ENCODE measurements around the gene UBE3C.

Gene UBE3C

DNA sequence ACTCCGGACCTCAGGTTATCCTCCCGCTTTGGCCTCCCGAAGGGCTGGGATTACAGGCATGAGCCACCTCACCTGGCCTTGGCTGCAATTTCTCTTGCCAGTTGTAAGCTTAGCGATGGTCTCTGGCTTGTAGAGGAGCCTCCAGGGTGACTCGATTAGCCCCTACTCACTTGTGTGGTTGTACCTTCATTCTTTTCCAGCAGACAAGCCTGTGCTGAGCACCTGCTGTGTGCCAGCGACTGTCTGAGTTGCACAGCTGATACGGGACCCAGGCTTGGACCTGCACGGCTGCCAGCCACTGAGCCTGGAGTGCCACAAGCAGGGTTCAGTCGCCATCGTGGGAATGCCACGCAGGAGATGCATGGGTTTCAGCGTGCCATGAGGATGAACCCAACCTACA lies 156.0 kb downstream of the UBE3C start:
- H2AK5ac ChIP-seq (ENCODE audit: low read length, severe bottlenecking) = no peak overlapping the region

DNA sequence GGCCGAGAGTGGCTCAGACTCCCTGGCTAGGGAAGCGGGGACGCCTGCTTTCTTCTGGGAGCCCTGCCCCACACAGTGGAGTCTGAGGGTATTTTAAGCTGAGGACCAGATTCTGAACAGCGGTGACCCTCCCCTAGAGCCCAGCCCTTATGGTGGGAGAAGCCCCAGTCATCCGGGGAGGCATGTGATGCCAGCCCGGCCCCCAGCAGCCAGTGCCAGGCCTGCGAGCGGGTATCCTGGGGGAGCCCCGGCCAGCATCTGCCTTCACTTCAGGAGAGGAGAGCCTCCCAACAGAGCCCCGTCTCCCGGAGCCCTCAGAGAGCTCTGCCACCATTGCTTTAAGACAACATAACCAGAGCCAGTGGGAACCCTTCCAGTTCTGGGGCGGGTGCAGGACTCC lies 156.6 kb downstream of the UBE3C start:
- Histone ChIP-seq H2BK120ac (ENCODE audit: low read depth, low read length) (no peak overlapping the region), H4K8ac (ENCODE audit: low read length) (no peak overlapping the region), H3K18ac (ENCODE audit: low read depth in 1 of 2, low read length in 2 of 2) (no peak overlapping the region), H2BK12ac (ENCODE audit: low read length in 2 of 2) (no peak overlapping the region), H3K4me2 (ENCODE audit: low read length, poor library complexity, severe bottlenecking) (no peak overlapping the region), H3K4me3 (ENCODE audit: insufficient read depth in 1 of 2, low read depth in 1 of 2, low read length in 2 of 2) (no peak overlapping the region), H2AK5ac (ENCODE audit: low read length, severe bottlenecking) (no peak overlapping the region), H3K36me3 (ENCODE audit: control insufficient read depth in 1 of 2, insufficient read depth in 2 of 2, low read depth in 1 of 2, low read length in 2 of 2) (peaks cover 0 to 8% of the 10 kb centered on the region in 2 experiments), H3K27me3 (ENCODE audit: control insufficient read depth in 1 of 2, insufficient read depth in 1 of 2, low read length in 2 of 2) (peaks cover 0 to 10% of the 10 kb centered on the region in 2 experiments), H3K4me1 (ENCODE audit: control insufficient read depth, insufficient read depth, low read depth, low read length) (peaks cover 18% of the 10 kb centered on the region), H3K4ac (ENCODE audit: low read depth in 1 of 2, low read length in 2 of 2) (no peak overlapping the region), H2BK15ac (ENCODE audit: low read depth, poor library complexity, severe bottlenecking) (no peak overlapping the region), H4K91ac (ENCODE audit: low read length) (no peak overlapping the region), H3K9ac (ENCODE audit: low read length) (no peak overlapping the region), H3K27ac (ENCODE audit: low read length, poor library complexity, severe bottlenecking) (no peak overlapping the region), H3K14ac (ENCODE audit: low read length in 2 of 2) (no peak overlapping the region), H3K79me1 (replicated peaks; ENCODE audit: low read length, poor library complexity, severe bottlenecking) (no peaks in the 10 kb centered on the region), H2AFZ (ENCODE audit: low read depth, low read length) (no peak overlapping the region), H2BK5ac (ENCODE audit: low read depth, low read length, poor library complexity, severe bottlenecking) (no peak overlapping the region), H3K23ac (ENCODE audit: low read length in 2 of 2) (no peak overlapping the region), H3K9me3 (ENCODE audit: control insufficient read depth, low read length) (no peaks in the 10 kb centered on the region)
- no peak for DNase-seq
- 95% methylated on average over 11 of the region's 12 CpGs for WGBS

More for the DNA sequence above, 156.0 kb downstream of the UBE3C start:
- Histone ChIP-seq H3K14ac (ENCODE audit: low read length in 2 of 2) (no peak overlapping the region), H3K9me3 (ENCODE audit: control insufficient read depth, low read length) (no peaks in the 10 kb centered on the region), H3K4me1 (ENCODE audit: control insufficient read depth, insufficient read depth, low read depth, low read length) (peaks cover 17% of the 10 kb centered on the region), H3K27me3 (ENCODE audit: control insufficient read depth in 1 of 2, insufficient read depth in 1 of 2, low read length in 2 of 2) (peaks cover 0 to 10% of the 10 kb centered on the region in 2 experiments), H2AFZ (ENCODE audit: low read depth, low read length) (no peak overlapping the region), H3K4ac (ENCODE audit: low read depth in 1 of 2, low read length in 2 of 2) (no peak overlapping the region), H3K4me2 (ENCODE audit: low read length, poor library complexity, severe bottlenecking) (no peak overlapping the region), H2BK12ac (ENCODE audit: low read length in 2 of 2) (no peak overlapping the region), H2BK120ac (ENCODE audit: low read depth, low read length) (no peak overlapping the region), H3K27ac (ENCODE audit: low read length, poor library complexity, severe bottlenecking) (no peak overlapping the region), H4K91ac (ENCODE audit: low read length) (no peak overlapping the region), H3K18ac (ENCODE audit: low read depth in 1 of 2, low read length in 2 of 2) (no peak overlapping the region), H3K4me3 (ENCODE audit: insufficient read depth in 1 of 2, low read depth in 1 of 2, low read length in 2 of 2) (peak overlapping the region in 1 of 2 experiments; percentile 26), H2BK15ac (ENCODE audit: low read depth, poor library complexity, severe bottlenecking) (no peak overlapping the region), H4K8ac (ENCODE audit: low read length) (no peak overlapping the region), H3K79me1 (replicated peaks; ENCODE audit: low read length, poor library complexity, severe bottlenecking) (no peaks in the 10 kb centered on the region), H3K23ac (ENCODE audit: low read length in 2 of 2) (no peak overlapping the region), H3K9ac (ENCODE audit: low read length) (no peak overlapping the region), H3K36me3 (ENCODE audit: control insufficient read depth in 1 of 2, insufficient read depth in 2 of 2, low read depth in 1 of 2, low read length in 2 of 2) (peaks cover 0 to 6% of the 10 kb centered on the region in 2 experiments), H2BK5ac (ENCODE audit: low read depth, low read length, poor library complexity, severe bottlenecking) (no peak overlapping the region)
- WGBS = 95% methylated on average over 12 of the region's 12 CpGs
- no peak for DNase-seq

DNA sequence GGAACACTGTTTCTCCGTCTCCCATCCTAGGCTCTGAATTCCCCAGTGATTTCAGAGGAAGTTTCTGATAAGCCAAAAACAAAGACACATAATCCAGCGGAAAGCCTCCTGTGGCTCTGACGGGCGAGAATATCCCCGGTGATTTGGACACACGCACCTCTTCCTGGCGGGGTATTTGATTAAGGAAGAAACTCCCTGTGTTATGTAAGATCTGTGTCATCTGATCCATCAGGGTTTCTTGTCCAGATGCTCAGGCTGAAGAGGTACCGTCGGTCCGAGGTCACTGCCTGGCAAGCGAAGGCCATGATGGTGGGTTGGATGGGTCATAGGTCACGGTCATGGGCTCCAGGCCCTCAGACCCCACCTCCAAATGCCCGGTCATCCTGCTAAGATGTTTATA lies 158.5 kb downstream of the UBE3C start:
- Histone ChIP-seq H3K27ac (ENCODE audit: low read length, poor library complexity, severe bottlenecking) (no peak overlapping the region), H4K8ac (ENCODE audit: low read length) (no peak overlapping the region), H4K91ac (ENCODE audit: low read length) (no peak overlapping the region), H3K4me2 (ENCODE audit: low read length, poor library complexity, severe bottlenecking) (no peak overlapping the region), H3K18ac (ENCODE audit: low read depth in 1 of 2, low read length in 2 of 2) (no peak overlapping the region), H3K27me3 (ENCODE audit: control insufficient read depth in 1 of 2, insufficient read depth in 1 of 2, low read length in 2 of 2) (peaks cover 0 to 10% of the 10 kb centered on the region in 2 experiments), H3K14ac (ENCODE audit: low read length in 2 of 2) (no peak overlapping the region), H3K4me3 (ENCODE audit: insufficient read depth in 1 of 2, low read depth in 1 of 2, low read length in 2 of 2) (no peak overlapping the region), H2BK5ac (ENCODE audit: low read depth, low read length, poor library complexity, severe bottlenecking) (no peak overlapping the region), H3K4ac (ENCODE audit: low read depth in 1 of 2, low read length in 2 of 2) (no peak overlapping the region), H3K4me1 (ENCODE audit: control insufficient read depth, insufficient read depth, low read depth, low read length) (peaks cover 20% of the 10 kb centered on the region), H3K36me3 (ENCODE audit: control insufficient read depth in 1 of 2, insufficient read depth in 2 of 2, low read depth in 1 of 2, low read length in 2 of 2) (peaks cover 0 to 8% of the 10 kb centered on the region in 2 experiments), H2BK120ac (ENCODE audit: low read depth, low read length) (no peak overlapping the region), H2BK12ac (ENCODE audit: low read length in 2 of 2) (no peak overlapping the region), H3K9me3 (ENCODE audit: control insufficient read depth, low read length) (no peaks in the 10 kb centered on the region), H3K23ac (ENCODE audit: low read length in 2 of 2) (no peak overlapping the region), H3K79me1 (replicated peaks; ENCODE audit: low read length, poor library complexity, severe bottlenecking) (no peaks in the 10 kb centered on the region), H2BK15ac (ENCODE audit: low read depth, poor library complexity, severe bottlenecking) (no peak overlapping the region), H3K9ac (ENCODE audit: low read length) (no peak overlapping the region), H2AK5ac (ENCODE audit: low read length, severe bottlenecking) (no peak overlapping the region), H2AFZ (ENCODE audit: low read depth, low read length) (no peak overlapping the region)
- 92% methylated on average over 11 of the region's 13 CpGs for WGBS
- no peak for DNase-seq

DNA sequence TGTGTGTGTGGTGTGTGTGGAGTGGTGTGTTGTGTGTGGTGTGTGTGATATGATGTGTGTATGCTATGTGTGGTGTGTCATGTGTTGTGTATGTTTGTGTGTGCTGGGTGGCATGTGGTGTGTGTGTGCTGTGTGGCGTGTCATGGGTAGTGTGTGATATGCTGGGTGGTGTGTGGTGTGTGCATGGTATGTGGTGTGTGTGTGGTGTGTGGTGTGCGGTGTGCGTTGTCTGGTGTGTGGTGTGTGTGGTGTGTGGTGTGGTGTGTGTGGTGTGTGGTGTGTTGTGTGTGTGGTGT lies 160.5 kb downstream of the UBE3C start:
- Histone ChIP-seq H4K8ac (ENCODE audit: low read length) (peak overlapping the region; percentile 2), H3K36me3 (ENCODE audit: control insufficient read depth in 1 of 2, insufficient read depth in 2 of 2, low read depth in 1 of 2, low read length in 2 of 2) (peaks cover 0 to 8% of the 10 kb centered on the region in 2 experiments), H4K91ac (ENCODE audit: low read length) (peak overlapping the region; percentile 89), H3K4ac (ENCODE audit: low read depth in 1 of 2, low read length in 2 of 2) (no peak overlapping the region), H3K18ac (ENCODE audit: low read depth in 1 of 2, low read length in 2 of 2) (peak overlapping the region in 1 of 2 experiments; percentile 16), H3K4me2 (ENCODE audit: low read length, poor library complexity, severe bottlenecking) (no peak overlapping the region), H2BK12ac (ENCODE audit: low read length in 2 of 2) (no peak overlapping the region), H2AFZ (ENCODE audit: low read depth, low read length) (no peak overlapping the region), H3K27ac (ENCODE audit: low read length, poor library complexity, severe bottlenecking) (no peak overlapping the region), H3K79me1 (replicated peaks; ENCODE audit: low read length, poor library complexity, severe bottlenecking) (no peaks in the 10 kb centered on the region), H3K4me3 (ENCODE audit: insufficient read depth in 1 of 2, low read depth in 1 of 2, low read length in 2 of 2) (peak overlapping the region in 1 of 2 experiments; percentile 3), H2AK5ac (ENCODE audit: low read length, severe bottlenecking) (no peak overlapping the region), H3K9ac (ENCODE audit: low read length) (no peak overlapping the region), H2BK120ac (ENCODE audit: low read depth, low read length) (no peak overlapping the region), H3K4me1 (ENCODE audit: control insufficient read depth, insufficient read depth, low read depth, low read length) (peaks cover 21% of the 10 kb centered on the region), H2BK15ac (ENCODE audit: low read depth, poor library complexity, severe bottlenecking) (no peak overlapping the region), H3K9me3 (ENCODE audit: control insufficient read depth, low read length) (no peaks in the 10 kb centered on the region), H3K14ac (ENCODE audit: low read length in 2 of 2) (peak overlapping the region in 1 of 2 experiments; percentile 50), H3K23ac (ENCODE audit: low read length in 2 of 2) (no peak overlapping the region), H2BK5ac (ENCODE audit: low read depth, low read length, poor library complexity, severe bottlenecking) (no peak overlapping the region), H3K27me3 (ENCODE audit: control insufficient read depth in 1 of 2, insufficient read depth in 1 of 2, low read length in 2 of 2) (peaks cover 0 to 10% of the 10 kb centered on the region in 2 experiments)
- WGBS = 100% methylated on average over 3 of the region's 3 CpGs
- DNase-seq = no peak

All from mesenchymal stem cell (in vitro differentiated cells and primary cell).